HEK293 (cell line): ENCODE data around the gene GLRX.

Experiments used
- CTCF ChIP-seq: fragments of 450-650 bp; formaldehyde crosslinking; IDR thresholded peaks from 2 replicates; pipeline ENCODE4 v1.5.1; 2016; ENCODE audit warnings: missing biosample characterization, missing genetic modification characterization
- REST ChIP-seq: fragments of 450-650 bp; formaldehyde crosslinking; IDR thresholded peaks from 2 replicates; pipeline ENCODE4 v1.5.1; 2016; ENCODE audit warnings: missing biosample characterization, missing genetic modification characterization
- ZBTB48 ChIP-seq: fragments of 450-650 bp; formaldehyde crosslinking; IDR thresholded peaks from 2 replicates; pipeline ENCODE4 v1.5.1; 2016; ENCODE audit warnings: missing biosample characterization, missing genetic modification characterization
- ZBTB6 ChIP-seq: fragments of 450-650 bp; formaldehyde crosslinking; IDR thresholded peaks from 2 replicates; pipeline ENCODE4 v1.5.1; 2017; ENCODE audit warnings: missing biosample characterization, missing genetic modification characterization
- ZNF473 ChIP-seq: fragments of 450-650 bp; formaldehyde crosslinking; IDR thresholded peaks from 2 replicates; pipeline ENCODE4 v1.5.1; 2017; ENCODE audit warnings: missing biosample characterization, missing genetic modification characterization
- ZNF660 ChIP-seq: fragments of 450-650 bp; IDR thresholded peaks from 2 replicates; pipeline ENCODE4 v1.5.1; 2018; ENCODE audit warnings: missing biosample characterization, mild to moderate bottlenecking, missing genetic modification characterization
- TF ChIP-seq, protein P1 (sequence below): fragments of 450-650 bp; formaldehyde crosslinking; IDR thresholded peaks from 2 replicates; pipeline ENCODE4 v1.5.1; 2016; ENCODE audit warnings: missing biosample characterization, missing genetic modification characterization

- TF ChIP-seq ZNF660 (tag by site-specific recombination) (no peak), CTCF (tag by site-specific recombination) (no peak), REST (tag by site-specific recombination) (no peak), ZBTB48 (tag by site-specific recombination) (no peak), ZNF473 (no peak), ZBTB6 (tag by site-specific recombination) (no peak)
- TF ChIP-seq, protein P1, sequence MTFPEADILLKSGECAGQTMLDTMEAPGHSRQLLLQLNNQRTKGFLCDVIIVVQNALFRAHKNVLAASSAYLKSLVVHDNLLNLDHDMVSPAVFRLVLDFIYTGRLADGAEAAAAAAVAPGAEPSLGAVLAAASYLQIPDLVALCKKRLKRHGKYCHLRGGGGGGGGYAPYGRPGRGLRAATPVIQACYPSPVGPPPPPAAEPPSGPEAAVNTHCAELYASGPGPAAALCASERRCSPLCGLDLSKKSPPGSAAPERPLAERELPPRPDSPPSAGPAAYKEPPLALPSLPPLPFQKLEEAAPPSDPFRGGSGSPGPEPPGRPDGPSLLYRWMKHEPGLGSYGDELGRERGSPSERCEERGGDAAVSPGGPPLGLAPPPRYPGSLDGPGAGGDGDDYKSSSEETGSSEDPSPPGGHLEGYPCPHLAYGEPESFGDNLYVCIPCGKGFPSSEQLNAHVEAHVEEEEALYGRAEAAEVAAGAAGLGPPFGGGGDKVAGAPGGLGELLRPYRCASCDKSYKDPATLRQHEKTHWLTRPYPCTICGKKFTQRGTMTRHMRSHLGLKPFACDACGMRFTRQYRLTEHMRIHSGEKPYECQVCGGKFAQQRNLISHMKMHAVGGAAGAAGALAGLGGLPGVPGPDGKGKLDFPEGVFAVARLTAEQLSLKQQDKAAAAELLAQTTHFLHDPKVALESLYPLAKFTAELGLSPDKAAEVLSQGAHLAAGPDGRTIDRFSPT (tag by site-specific recombination) = no peak
These were observed 3.0 kb upstream of the GLRX start for GRCh38 chr5:95825495-95825894.
